Stimulated activated CD8-positive, alpha-beta memory T cell treated with anti-CD3 and anti-CD28 coated beads, Interleukin-15, amount 100 ng/mL, for 1 hour (primary cell): ENCODE results near the gene MYMK.

ENCODE experiments used
- DNase-seq: peaks from one replicate; pipeline ENCODE4 v3.0.0-alpha.2; 2020; ENCODE audit warnings: low read depth

Gene MYMK

DNA sequence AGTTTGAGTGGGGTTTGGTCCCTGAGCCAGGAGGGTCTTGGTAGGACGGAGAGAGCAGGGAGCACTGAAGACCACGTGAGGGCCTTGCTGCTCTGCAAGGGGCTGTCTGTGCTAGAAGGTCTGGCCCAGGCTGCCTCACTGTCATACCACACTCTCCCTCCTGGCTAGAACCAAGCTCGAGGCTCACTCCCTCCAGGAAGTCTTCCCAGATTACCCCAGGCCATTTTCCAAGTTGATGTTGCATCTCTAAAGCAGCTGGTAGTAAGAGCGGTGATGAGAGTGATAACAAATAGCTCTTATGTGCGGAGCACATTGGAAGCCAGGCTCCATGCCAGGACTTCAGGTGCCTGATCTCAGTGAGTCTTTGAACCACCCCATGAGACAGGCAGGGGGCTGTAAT lies 6.6 kb downstream of the MYMK start:
- no peak for DNase-seq

DNA sequence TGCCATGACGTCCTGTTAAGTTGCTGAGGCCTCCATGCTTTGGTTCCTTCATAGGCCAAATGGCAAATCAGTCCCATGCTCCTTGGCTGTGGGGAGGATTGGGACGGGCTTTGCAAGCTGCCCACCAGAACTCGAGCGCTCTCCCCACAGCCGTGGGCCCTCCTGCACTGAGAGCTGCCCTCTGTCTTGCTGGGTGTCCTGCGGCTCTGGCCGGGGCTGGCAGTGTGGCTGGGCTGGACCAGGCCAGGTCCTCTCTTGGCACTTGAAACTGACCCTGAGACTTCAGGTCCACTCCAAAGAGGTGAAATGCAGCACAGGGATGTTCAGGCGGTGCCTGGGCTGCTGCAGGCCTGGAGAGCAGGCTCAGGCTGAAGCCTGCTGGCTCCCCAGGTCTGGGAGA lies 7.0 kb downstream of the MYMK start:
- no peak for DNase-seq

DNA sequence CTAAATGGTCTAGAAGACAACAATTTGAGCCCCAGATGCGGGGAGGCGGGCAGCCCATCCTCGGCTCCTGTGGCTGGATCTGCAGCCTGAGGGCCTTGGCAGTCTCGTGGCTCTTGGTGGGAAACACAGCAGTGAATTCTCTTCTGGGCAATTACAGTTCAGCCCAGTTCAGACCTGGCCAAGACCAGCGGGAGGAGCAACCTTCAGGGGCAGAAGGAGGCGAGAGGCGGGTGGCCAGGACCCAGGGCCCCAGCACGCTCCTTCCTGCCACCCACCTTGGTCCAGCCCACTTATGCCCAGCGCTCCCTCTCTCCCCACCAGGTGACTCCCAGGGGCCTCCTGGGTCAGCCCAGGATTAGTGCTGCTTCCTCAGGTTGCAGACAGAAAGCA lies 7.8 kb downstream of the MYMK start:
- no peak for DNase-seq

DNA sequence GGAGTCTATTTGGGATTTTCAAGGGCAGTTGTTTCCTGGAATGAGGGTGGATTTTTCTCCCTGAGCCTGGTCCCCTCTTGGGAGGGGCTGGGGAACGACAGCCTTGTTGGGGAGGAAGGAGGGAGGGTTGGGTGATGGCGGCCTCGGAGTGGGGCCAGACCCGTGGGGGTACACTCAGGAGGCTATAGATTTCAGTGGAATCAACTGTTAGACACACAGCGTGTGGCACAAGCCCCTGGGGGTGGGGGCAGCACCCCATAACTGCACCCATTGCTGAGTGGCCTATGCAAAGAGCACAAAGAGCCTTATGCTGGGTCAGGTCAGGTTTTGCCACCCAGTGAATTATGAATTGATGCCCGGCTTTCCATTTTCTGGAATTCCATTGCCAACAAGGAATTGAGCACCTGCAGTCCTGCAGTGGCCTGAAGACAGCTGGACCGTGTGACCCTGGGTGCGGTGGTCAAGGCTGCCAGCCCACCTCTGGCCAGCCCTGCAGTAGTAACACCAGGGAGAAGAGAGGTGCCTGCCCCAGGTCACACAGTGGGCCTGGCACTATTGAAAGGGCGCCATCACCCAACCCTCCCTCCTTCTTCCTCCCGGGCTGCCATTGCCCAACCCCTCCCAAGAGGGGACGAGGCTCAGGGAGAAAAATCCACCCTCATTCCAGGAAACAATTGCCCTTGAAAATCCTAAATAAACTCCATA lies 8.4 kb downstream of the MYMK start:
- DNase-seq = no peak

DNA sequence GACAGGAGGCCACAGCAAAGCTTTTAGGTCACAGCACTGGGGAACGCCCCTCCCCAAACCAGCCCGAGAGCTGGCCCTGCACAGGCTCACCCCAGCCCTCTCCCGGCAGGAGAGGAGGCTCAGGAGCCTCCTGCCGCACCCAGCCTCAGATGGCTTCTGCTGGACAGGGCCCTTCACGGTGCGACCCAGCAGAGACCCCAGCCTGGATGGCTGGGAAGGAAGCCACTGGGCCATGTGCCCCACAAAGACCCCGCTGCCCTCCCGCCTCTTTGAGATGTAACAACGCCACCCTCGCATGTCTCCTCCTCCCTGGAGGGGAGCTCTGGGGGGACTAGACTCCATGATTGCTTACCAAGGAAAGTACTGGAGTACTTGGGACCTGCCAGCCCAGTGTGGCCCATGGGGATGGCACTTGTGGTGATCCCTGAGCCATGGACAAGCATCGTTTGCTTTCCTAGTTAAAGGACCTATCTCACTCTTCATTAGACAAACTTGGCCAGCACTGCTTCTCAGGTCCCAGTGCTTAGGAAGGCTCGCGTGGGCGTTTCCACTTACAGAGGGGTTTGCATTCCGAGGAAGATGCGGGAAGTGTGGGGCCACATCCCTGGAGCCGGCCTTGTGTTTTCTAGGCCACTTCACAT lies 9.0 kb downstream of the MYMK start:
- DNase-seq = no peak

DNA sequence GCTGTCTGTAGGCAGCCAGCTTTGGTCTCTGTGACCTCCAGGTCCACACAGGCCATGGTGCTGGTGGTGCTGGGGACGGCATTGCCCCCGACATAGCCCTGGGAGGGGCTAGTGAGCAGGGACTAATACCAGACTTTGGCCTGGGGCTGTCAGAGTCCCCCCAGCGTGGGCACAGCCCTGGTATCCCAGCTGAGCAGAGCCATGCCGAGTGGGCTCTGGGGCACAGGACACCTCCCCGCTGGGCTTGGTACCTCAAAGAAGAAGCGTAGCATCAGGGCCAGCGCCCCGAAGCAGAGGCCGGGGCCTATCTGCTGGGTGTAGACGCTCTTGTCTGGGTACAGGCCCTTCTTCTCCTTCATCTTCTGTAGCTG lies 9.5 kb downstream of the MYMK start:
- DNase-seq = no peak

DNA sequence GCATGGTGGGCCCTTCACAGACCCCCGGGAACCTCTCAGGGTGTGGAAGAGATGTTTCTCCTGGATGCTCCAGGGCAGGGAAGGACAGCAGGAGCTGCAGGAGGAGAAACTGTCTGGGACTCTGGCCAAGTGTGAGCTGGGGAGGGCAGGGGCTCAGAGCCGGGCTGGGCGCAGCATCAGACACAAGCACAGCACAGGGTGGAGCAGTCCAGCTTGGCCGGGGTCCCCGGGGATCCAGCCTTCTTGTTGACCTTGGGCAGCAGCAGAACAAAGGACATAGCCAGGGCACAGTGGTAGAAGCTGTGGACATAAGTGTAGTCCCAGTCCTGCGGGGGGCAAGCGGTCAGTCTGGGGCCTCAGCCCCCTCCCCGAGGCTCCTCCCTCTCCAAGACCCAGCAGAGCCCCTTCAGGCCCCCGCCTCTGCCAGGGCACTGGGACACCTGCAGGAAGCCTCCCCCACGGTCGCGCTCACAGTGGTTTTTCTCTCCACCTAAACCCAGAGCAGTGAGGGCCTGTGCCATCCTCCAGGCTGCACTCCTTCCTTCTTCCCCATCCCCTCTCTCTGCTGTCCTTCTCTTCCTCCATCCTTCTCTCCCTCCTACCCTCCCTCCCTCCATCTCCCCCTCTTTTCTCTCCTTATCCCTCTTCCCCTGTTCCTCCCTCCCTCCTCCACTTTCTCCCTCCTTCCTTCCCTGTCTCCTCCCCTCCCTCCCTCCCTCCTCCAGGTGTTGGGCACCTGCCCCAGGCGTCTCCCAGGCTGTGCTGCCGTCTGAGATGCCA lies 10.1 kb downstream of the MYMK start:
- no peak for DNase-seq

DNA sequence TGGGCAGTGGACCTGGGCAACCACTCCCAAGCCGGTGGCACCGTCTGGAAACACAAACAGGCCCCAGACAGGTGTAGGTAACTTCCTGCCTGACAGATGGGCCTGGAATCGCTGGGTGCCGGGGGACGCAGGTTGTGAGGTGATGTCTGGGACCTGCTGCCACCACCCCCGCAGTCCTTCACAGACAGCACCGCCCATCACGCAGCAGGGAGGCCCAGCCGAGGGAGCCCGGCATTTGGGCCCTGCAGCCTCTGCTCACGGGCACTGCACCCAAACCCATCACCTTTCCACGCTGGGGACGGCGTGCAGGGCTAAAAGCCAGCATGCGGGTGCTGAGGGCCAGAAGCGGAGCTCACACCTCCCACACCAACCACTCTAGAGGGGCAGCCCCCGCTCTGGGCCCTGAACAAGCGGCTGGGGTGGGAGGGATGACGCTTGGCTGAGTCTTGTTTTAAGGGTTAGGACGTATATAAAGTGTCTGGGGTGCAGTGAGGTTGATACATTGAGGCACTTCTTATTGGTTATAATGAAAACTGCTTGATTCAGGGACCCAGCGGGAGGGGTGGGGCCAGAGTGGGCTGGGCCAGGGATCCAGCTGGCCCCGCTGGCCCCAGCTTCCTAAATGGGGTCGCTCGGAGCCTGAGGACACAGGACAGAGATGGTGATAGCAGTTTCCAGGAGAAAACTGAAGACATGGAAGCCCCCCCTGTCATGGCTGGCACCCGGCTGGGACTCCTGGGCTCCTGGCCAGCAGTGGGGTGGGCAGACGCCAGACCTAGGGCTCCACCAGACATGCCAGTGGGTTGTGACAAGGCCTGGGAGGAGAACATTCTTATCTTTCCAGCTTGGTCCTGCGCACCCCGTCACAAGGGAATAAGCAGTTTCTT lies 11.3 kb downstream of the MYMK start:
- DNase-seq = no peak

DNA sequence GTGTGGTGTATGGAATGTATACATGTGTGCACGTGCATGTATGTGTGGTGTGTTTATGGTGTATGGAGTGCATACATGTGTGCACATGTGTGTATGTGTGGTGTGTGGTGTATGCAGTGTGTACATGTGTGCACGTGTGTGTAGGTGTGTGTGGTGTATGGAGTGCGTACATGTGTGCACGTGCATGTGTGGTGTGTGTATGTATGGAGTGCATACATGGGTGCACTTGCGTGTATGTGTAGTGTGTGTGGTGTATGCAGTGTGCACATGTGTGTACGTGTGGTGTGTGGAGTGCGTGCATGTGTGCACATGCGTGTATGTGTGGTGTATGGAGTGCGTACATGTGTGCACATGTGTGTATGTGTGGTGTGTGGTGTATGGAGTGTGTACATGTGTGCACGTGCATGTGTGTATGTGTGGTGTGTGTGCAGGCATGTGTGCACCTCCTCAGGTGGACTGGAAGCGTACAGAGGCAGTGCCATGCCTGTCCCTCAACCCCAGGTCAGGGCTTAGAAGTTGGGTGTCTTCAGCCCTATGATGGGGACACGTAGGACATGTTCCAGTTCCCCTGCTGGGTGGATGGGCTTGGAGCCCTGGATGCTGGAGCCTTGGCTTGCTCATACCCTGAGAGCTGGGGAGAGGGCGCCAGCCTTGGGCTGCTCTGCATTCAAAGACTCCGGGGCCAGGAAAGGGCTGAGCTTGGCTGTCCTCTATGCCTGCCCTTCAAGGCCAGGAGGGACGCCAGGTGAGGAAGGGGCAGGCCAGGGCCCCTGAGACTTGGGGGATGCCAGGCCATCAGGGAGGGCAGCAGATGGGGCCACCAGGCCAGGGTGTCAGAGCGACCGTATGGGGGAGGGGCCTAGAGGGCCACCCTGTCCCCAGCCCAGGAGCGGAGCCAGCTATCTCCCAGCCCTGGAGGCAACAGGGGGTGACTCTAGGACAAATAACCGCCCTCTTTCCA lies 12.2 kb downstream of the MYMK start:
- no peak for DNase-seq

DNA sequence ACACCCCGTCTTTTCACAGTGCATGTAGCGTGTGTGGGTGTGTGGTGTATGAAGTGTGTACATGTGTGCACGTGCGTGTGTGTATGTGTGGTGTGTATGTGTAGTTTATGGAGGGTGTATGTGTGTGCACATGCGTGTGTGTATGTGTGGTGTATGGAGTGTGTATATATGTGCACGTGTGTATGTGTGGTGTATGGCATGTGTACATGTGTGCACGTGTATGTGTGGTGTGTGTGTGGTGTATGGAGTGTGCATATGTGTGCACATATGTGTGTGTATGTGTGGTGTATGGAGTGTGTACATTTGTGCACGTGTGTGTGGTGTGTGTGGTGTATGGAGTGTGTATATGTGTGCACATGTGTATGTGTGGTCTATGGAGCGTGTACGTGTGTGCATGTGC lies 13.2 kb downstream of the MYMK start:
- DNase-seq = no peak

DNA sequence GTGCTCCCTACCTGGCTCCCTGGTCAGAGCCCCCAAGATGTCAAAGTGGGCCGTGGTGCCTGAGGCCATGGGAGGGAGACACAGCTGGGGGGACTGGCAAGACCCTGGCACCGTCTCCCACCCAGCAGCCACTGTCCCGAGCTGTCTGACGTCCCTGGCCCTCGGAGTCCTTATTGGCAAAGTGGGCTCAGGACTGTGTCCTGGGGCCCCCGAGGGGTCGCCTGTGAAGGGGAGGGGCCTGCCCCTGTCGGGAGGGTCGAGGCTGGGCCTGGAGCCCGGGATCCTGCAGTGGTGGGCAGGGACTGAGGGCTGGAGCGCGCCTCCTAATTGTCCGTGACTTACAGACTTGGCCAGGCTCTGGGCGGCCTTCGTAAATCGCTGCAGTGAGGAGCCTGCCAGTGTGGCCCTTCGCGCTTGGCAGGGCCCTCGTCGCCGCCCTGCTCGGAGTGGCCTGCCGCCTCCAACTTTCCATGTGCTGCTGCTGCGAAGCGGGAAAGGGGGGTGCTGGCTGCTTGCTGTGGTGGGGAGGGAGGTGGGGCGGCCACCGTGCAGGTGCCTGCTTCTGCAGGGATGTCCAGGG lies 13.7 kb downstream of the MYMK start:
- no peak for DNase-seq

DNA sequence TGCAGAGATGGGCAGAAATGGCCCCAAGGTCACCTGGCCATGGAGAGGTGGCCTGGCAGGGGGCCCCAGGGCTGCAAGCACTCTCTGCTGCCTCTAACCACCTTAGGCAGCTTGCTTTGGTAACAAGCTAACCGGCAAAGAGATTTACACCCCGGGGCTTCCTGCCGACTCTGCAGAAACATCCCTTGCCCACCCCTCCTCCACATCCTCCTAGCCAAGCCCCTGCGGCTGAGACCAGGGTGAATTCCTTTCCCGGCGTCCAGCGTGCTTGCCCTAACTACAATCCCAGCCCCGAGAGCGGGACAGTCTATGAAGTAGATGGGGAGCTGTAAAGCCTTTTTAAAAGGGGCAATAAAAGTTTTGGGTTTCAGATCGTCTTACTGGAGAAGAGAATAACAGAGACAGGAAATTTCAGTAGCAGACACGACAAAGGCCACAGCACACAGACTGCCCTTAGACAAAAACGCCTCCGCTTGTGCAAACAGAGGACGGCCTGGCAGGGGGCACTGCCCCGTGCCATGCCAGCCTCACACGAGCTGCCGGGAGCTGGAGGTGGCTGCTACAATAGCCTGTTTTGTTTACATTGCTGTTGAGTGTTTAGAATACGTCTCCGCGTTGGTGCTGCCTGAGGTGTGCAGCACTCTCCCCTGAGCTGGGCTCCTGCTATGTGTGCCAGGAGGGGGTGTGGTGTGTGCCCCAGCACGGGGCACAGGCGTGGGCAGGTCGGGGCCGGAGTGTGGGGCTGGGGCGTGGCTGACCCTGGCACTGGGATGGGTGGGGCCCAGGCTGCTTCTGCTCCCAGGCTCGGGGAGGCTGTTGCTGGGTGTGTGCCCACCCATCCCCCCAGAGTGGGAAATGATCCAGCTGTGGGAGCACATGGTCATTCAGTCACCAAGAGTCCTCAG lies 15.3 kb downstream of the MYMK start:
- no peak for DNase-seq

DNA sequence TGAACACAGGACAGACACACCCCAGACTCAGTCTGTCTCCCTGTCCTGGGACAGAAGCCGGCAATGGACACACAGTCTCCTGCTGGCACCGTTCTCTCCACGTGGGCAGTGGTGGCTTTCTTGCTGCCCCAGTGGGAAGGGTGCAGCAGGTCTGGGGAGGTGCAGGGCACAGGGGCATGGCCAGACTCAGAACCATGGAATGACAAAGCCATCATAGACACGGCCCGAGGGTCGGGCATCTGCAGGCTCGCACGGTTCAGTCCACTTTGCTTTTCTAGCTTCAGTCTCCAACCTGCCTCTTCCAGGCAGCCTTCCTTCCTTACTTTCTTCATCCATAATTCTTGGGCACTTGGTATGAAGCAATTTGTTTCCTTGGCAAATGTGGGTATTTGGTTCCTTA lies 16.7 kb downstream of the MYMK start:
- DNase-seq = no peak

DNA sequence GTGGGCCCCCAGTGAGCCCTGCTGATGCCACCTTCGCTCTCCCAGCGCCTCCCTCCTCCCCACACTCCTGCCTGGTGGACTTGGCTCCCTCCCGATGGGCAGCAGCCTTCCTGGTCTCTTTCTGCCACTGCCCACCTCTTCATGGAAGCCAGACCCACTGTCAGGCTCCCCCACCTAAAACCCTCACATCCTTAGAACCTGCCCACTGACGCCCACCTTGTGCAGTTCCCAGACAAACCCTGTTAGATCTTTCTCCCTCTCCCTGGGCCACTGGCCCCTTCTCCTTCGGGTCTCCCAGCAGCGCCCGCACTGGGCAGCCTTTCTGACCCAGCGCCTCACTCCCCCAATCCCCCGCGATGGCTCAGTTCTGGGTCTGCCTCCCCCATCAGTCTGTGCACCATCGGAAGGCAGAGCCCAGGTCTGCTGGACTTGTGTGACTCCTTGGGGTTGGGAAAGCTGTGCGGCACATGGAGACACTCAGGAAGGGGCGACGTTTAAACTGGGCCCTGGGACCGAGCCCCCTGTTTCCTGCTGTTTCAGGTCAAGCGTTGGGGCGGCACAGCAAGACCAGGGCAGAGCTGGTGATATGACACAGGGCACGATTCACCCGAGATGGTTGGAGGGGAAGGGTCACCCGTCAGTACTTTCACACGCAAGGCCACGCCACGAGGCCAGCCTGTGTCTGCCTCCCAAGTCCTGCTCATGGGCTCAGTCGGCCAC lies 17.4 kb downstream of the MYMK start:
- DNase-seq = no peak

DNA sequence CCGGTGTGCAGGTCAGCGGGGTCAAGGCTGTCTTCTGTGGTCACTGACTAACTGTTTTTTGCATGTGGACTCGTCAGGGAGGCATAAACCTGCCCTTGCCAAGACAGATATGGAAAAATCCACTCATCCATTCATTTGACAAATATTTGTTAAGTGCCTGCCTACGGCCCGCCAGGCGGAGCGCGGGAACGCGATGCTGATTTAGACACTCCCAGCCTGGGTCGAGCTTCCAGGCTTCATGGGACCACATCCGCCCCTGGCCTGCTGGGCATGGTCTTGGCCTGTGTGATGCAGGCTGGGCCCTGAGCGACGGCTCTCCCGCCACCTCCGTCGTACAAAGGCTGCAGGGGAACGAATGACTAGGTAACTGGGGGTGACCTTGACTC lies 18.1 kb downstream of the MYMK start:
- DNase-seq = no peak

DNA sequence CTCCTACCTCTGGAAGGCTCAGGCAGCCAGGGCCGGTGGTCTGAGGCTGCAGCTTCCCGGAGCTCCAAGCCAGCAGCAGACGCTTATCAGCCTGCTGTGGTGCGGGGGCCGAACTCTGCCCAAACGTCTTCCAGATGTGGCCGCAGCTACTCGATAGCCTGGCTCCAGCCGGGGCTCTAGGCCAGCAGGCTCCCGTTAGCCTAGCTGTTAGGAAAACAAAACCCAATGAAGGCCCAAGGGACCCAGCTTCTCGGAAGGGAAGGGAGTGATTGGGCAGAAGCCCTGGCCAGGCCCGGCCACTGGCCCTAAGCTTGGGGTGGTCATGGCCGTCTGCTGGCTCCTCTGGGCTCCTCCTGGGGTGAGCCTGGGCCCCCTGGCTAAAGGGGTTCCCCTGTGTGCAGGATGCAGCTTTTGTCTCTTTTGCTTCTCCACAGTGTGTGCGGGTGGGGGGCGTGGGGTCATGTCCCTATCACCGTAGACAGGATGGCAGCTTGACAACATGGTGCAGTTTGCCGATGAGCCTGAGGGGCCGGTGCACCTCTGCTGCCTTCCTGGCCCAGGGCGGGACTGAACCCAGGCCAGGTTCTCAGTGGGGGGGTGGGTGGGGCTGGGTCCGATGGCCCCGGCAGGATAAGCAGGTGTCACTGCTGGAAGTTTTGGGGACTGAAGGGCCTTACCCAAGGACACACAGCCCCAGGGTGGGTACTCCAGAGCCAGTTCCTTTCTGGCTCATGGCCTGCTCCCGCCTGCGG lies 18.7 kb downstream of the MYMK start:
- DNase-seq = no peak

DNA sequence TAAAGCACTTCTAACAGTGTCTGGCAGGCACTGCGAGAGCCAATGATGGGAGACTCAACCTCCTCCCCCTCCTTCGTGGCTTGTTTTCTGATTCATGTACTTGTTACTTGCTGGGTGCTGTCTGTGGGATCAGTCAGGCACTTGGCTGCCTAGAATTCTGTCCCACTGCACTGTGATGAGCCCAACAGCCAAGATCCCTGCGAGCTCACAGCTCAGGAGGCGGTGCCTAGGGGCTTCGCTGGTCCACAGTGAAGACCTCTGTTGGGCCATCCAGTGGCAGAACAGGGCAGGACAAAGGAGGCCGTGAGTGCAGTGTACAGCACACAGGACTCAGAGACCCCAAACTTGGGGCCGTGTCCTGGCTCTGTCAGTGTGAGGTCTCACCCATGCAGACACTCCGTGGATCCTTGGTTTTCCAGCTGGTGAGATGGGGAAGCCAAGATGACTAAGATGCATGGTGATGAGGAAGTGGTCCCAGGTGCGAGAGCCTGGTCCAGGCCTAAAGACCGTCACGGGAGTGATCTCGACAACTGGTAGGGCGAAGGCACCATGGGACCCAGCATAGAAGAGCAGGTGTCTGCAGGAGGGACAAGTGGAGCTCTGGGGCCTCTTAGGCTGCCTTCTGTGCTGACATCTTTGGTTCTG lies 19.5 kb downstream of the MYMK start:
- no peak for DNase-seq

DNA sequence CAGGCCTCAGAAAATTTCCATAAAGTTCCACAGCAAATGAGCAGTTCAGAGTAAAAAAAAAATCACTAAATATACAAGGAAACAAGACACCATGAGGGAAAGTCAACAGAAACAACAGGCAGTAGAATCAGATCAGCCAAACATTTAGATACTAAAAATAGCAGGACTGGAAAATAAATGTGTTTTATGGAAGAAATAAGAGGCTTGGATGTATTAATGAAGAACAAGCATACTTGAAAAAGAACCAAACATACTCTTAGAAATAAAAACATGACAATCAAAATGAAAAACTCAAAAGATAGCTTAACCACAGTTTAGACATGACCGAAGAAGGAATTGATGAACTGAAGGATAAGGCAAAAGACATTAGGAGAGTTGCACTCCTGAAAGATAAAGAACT lies 22.6 kb downstream of the MYMK start:
- no peak for DNase-seq
